Vagina (tissue), 2 donors: Measurements from ENCODE around the gene CCSER2. TPM values are rescaled to one million over a fixed set of nuclear protein-coding genes. Genes with fewer than 3 reads are reported as not detected.

ENCODE experiments used
- DNase-seq, 2 donors: peaks; one replicate each; pipeline ENCODE4 v3.0.0-alpha.2; 2017; ENCODE audit errors: extremely low spot score in 2 of 2
- H3K27ac ChIP-seq: fragments of 200-600 bp; sonication (generic); one replicate; pipeline ENCODE4 v1.5.1; 2019
- H3K27me3 ChIP-seq: fragments of 200-600 bp; sonication (generic); one replicate; pipeline ENCODE4 v1.5.1; 2019
- H3K36me3 ChIP-seq, 2 donors: fragments of 200-600 bp; sonication (generic); one replicate each; pipeline ENCODE4 v1.5.1; 2017 to 2019
- H3K4me1 ChIP-seq: fragments of 200-600 bp; sonication (generic); one replicate; pipeline ENCODE4 v1.5.1; 2019
- H3K4me3 ChIP-seq, 2 donors: fragments of 200-600 bp; sonication (generic); 1 replicate in 1 of 2; 2 replicates in 1 of 2; pipeline ENCODE4 v1.5.1; 2016 to 2019
- H3K9me3 ChIP-seq: fragments of 200-600 bp; sonication (generic); one replicate; pipeline ENCODE4 v1.5.1; 2019
- CTCF ChIP-seq, 3 experiments: fragments of 450-650 bp in 2 of 3; fragments of 200-600 bp in 1 of 3; sonication (generic) in 1 of 3; IDR thresholded peaks; one replicate each; pipeline ENCODE4 v1.5.1; 2017 to 2019; ENCODE audit warnings: antibody characterized with exemption in 3 of 3, mild to moderate bottlenecking in 2 of 3, moderate library complexity in 2 of 3
- POLR2A ChIP-seq, 2 donors: fragments of 450-650 bp; IDR thresholded peaks; one replicate each; pipeline ENCODE4 v1.6.1; 2017; ENCODE audit warnings: antibody characterized with exemption in 2 of 2, mild to moderate bottlenecking in 2 of 2, moderate library complexity in 2 of 2
- POLR2AphosphoS5 ChIP-seq, 2 donors: sonication (generic); formaldehyde crosslinking; IDR thresholded peaks; one replicate each; pipeline ENCODE4 v1.9.0; 2017; ENCODE audit warnings: antibody characterized with exemption in 2 of 2, mild to moderate bottlenecking in 2 of 2, low read depth in 1 of 2; ENCODE audit not compliant: insufficient read depth in 1 of 2
- intact Hi-C: fragments of 100-400 bp; cut with DNase I; formaldehyde crosslinking; loops from one replicate; pipeline ENCODE4 v1.15.1; 2023
- total RNA-seq: library from RNA; depleted of rRNA; stranded (reverse); fragments of >200 nt; gene quantifications from one replicate; pipeline ENCODE4 v1.2.3, GENCODE V29; 2016

The CCSER2 gene
- total RNA-seq, 1 donor from 2014 or later: 62.1 TPM

DNA sequence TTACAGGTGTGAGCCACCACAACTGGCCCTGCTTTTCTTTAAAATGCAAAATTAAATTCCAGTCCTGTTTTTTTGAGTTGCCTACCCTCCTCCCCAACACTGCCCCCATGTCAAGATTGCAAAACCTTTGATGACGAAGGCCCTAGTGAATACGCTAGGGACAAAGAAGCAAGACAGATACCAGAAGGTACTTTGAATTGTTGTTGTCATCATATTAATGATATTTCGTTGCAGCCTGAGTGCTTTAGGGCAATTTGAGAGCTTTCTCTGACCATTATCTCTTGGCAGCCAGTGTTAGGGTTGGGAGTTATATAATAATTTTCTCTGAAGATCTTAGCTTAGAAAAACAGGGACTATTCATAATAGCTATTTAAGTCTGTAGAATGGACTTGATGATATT is 7.1 kb downstream of the CCSER2 start:
- TF ChIP-seq CTCF (IDR thresholded peaks at IDR 0.05) (no peak), POLR2A (IDR thresholded peaks at IDR 0.05) (no peak), POLR2AphosphoS5 (IDR thresholded peaks at IDR 0.05; ENCODE audit: insufficient read depth in 1 of 2, low read depth in 1 of 2) (no peak)
- peaks cover 65% of the 10 kb centered on the region for H3K4me1 ChIP-seq
- intact Hi-C loops: no loop called here
- H3K4me3 ChIP-seq: no peak overlapping the region
- H3K9me3 ChIP-seq: no peaks in the 10 kb centered on the region
- no peaks in the 10 kb centered on the region for H3K36me3 ChIP-seq
- no peaks in the 10 kb centered on the region for H3K27me3 ChIP-seq
- no peak for DNase-seq
- no peak overlapping the region for H3K27ac ChIP-seq

DNA sequence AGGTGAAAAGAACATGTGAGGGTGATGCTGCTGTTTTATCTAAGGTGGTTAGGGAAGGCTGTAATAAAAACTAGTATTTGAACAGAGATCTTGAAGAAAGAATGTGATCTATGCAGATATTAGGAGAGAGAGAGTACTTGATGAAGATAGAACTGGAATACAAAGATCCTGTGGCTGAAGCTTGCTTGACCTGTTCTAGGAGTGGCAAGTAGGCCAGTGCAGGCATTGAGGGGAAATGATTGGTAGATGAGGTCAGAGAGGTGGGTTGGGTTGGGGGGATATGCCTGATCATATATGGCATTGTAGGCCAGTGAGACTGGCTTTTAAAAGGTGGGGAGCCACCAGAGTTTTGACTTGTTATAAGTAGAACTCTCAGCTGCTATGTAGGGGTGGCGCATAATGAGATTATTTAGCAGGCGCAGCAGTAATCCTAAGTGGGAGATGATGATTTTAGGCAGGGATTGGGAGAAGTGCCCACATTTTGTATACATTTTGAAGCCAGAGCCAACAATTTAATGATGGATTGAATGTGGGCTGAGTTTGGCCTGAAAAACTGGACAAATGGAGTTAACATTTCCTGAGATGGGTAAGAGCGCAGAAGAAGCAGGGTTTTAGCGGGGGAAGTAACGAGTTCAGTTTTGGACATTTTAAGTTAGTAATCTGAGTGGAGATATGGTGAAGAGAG is 8.2 kb downstream of the CCSER2 start:
- no peak overlapping the region for H3K4me3 ChIP-seq
- H3K9me3 ChIP-seq: no peaks in the 10 kb centered on the region
- TF ChIP-seq POLR2A (IDR thresholded peaks at IDR 0.05) (no peak), POLR2AphosphoS5 (IDR thresholded peaks at IDR 0.05; ENCODE audit: insufficient read depth in 1 of 2, low read depth in 1 of 2) (no peak), CTCF (IDR thresholded peaks at IDR 0.05) (no peak)
- no peak for DNase-seq
- H3K4me1 ChIP-seq: peaks cover 54% of the 10 kb centered on the region
- no peaks in the 10 kb centered on the region for H3K27me3 ChIP-seq
- H3K36me3 ChIP-seq: no peaks in the 10 kb centered on the region
- no peak overlapping the region for H3K27ac ChIP-seq
- intact Hi-C loops: no loop called here

DNA sequence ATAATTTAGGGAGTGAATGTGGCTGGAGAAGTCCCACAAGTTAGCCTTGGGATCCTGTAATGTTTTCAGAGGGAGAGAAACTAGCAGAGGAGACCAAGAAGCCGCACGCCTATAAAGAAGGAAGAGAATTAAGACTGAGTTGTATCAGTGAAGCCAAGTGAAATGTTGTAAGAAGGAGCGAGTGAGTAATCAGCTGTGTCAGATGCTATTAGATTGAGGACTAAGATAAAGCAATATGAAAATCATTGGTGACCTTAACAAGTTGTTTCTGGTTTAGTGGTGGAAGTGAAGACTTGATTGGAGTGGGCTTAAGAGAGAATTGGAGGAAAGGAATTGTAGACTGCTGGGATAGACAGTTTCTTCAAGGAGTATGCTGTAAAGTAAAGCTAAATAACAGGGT is 8.8 kb downstream of the CCSER2 start:
- TF ChIP-seq CTCF (IDR thresholded peaks at IDR 0.05) (no peak), POLR2A (IDR thresholded peaks at IDR 0.05) (no peak), POLR2AphosphoS5 (IDR thresholded peaks at IDR 0.05; ENCODE audit: insufficient read depth in 1 of 2, low read depth in 1 of 2) (peak in 1 of 2 donors; percentile 42)
- Histone ChIP-seq H3K36me3 (no peaks in the 10 kb centered on the region), H3K4me1 (peaks cover 49% of the 10 kb centered on the region), H3K9me3 (no peaks in the 10 kb centered on the region), H3K4me3 (no peak overlapping the region), H3K27me3 (no peaks in the 10 kb centered on the region), H3K27ac (no peak overlapping the region)
- DNase-seq: no peak
- intact Hi-C loops: no loop called here

DNA sequence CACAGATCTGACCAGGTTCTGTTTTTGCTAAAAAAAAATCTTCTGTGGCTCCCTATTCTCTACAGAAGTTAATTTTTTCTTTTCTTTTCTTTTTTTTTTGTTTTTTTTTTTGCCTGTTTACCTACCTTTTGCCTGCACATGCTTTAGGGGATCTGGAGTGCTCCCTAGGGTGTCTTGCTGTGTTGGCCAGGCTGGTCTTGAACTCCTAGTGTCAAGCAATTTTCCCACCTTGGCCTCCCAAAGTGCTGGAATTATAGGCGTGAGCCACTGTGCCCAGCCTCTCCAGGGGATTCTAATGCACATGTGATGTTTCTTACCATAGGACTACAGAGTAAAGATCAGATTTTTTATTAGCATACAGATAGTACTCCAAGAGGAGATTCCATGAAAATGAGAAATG is 10.6 kb downstream of the CCSER2 start:
- Histone ChIP-seq H3K4me1 (peaks cover 54% of the 10 kb centered on the region), H3K9me3 (no peaks in the 10 kb centered on the region), H3K27me3 (no peaks in the 10 kb centered on the region), H3K36me3 (no peaks in the 10 kb centered on the region), H3K4me3 (no peak overlapping the region), H3K27ac (no peak overlapping the region)
- intact Hi-C loops: no loop called here
- TF ChIP-seq POLR2AphosphoS5 (IDR thresholded peaks at IDR 0.05; ENCODE audit: insufficient read depth in 1 of 2, low read depth in 1 of 2): no peak
- TF ChIP-seq CTCF (IDR thresholded peaks at IDR 0.05): no peak
- DNase-seq: no peak

DNA sequence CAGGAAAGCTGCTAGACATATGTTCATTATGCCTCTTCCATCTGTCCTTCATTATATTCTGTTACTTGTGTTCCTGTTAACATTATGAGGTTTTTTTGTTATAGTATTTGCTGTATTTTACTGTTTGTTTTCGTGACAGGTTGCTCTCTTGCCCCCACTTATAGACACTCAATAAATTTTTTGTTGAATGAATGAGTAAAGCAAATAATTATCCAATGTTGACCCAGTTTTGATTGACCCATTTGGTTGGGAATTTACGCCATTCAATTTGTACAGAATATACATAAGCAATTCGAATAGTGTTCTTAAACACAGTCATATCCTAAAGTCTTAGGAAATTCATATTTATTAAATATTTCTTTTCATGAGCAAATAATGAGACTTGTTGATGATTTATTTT is 11.8 kb downstream of the CCSER2 start:
- Histone ChIP-seq H3K27ac (no peak overlapping the region), H3K27me3 (no peaks in the 10 kb centered on the region), H3K4me3 (no peak overlapping the region), H3K4me1 (peaks cover 44% of the 10 kb centered on the region), H3K9me3 (no peaks in the 10 kb centered on the region), H3K36me3 (no peaks in the 10 kb centered on the region)
- no peak for DNase-seq
- intact Hi-C loops: no loop called here
- no peak for TF ChIP-seq POLR2AphosphoS5 (IDR thresholded peaks at IDR 0.05; ENCODE audit: insufficient read depth in 1 of 2, low read depth in 1 of 2)
- TF ChIP-seq POLR2A (IDR thresholded peaks at IDR 0.05): no peak
- TF ChIP-seq CTCF (IDR thresholded peaks at IDR 0.05): no peak
